Measurements from ENCODE around the gene ARHGAP10.
"Not testable (repeated sequence)": the region's sequence is repeated elsewhere in the genome, so short reads cannot be mapped to it uniquely, and the experiment has no call there.

The ARHGAP10 gene

DNA sequence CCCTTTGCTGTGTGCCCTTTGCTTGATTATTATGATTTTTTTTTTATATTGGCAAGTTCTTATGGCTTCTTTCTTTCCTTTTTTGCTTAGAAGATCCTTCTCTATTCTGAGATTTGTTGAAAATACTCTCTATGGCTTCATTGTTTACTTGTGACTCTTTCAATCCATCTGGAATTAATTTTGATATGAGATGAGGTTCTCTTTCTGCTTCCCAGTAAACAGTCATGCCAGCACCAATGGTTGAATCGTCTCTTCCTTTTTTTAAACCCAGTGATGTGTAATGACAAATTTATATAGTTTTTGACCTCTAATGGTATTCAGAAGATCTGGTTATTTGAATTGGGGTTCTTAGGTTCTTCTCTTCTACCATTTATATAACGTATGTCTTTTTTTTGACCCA, 121.8 kb downstream of the ARHGAP10 start:
- no peak for DNase-seq

DNA sequence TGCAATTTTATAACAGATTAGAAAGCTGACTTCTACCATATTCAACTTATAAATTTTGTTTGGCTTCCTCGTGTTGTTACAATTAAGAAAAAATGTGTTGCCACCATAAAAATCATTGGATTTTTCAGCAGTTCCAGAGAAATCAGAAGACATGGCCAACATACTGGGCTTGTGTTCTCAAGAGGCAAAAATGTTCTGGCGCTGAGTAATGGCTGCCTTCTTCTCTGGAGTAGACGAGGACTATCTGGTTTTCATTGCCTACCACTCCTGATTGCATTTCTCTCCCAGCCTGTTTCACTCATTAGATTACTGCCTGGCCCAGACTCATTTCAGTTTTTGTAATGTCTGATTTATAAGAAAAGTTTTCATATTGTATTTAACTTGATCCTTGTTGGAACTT, 122.3 kb downstream of the ARHGAP10 start:
- no peak for DNase-seq

DNA sequence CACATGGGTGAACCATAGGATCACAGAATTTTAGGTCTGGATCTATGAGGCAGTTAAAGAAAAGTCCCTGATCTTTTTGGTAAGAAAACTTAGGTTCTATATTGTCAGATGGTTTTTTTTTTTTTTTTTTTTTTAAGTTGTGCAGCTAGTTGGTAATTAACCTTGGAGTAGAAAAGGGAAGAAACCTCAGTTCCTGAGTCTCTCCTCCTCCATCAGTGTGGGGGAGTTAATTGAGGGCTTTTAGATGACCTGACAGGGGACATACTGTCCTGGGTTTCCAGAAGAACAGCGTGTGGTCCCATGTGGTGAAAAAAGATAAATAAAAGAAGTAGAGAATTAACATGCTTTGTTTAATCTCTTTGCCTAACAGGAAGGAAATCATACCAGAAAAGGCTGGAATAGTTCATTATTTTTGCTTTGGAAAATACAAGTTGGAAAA, 123.7 kb downstream of the ARHGAP10 start:
- no peak for DNase-seq

DNA sequence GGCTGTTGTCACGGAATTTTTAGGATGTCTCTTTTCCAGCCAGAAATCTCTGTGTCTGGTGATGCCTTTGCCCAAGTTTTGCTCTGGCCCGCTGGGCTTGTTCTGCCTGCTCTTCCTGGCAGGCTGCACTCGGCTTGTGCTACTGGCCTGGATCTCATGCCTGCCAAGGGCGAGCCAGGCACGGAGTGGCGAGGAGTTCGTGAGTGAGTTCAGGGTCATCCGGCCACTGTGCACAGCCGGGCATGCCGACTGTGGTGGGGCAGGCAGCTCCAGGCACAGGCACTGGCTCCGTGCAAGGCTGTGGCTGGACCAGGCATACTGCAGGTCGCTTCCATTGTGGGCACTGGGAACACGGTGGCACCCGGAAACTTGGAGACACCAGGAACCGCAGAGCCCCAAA, 129.1 kb downstream of the ARHGAP10 start:
- DNase-seq, result no peak

DNA sequence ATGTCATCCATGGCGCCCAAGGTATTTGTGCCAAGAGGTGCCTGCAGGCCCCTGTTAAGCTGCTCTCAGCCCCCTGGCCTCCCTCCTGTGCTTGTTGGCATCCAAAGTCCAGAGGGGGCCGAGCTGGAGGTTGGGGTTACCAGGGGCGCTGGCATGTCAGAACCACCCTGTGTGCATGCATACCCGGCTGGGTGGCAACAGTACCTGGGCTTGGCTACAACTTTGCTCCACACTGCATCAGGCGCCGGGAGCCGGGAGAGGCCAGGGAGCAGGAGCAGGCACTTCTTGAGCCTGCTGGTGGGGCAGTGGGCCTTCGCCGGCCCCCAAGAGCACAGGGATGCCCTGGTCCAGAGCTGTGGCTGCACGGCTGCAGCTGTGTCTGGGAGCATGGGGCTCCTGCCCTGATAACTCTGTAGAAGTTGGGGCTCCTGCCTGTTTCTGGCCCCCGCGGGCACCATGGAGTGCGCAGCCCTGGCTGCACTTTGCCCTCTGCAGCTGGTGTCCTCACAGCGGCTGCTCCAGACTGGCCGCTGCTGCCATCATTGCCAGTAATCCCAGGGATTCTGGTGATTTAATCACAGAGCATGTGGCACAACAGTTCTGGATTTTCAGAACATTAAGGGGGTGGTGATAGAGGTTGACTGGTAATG, 130.3 kb downstream of the ARHGAP10 start:
- DNase-seq, result no peak

DNA sequence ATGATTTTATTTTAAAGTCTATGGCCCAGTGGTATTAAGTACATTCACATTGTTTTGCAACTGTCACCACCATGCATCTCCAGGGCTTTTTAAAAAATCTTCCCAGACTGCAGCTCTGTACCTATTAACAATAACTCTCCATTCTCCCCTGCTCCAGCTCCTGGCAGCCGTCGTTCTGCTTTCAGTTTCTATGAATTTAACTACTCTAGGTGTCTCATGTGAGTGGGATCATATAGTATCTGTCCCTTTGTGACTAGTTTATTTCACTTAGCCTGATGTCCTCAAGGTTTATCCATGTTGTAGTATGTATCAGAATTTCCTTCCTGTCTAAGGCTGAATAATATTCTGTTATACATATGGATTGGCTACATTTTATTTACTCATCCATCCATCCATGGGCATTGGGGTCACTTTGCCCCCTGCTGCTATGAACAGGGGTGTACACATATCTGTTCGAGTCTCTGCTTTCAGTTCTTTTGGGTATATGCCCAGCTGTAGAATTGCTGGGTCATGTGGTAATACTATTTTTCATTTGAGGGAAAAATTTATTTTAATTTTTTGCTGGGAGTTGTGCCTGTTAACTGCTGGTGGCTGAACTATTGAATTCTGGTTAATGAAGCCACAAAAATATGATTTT, 131.3 kb downstream of the ARHGAP10 start:
- DNase-seq, result no peak

DNA sequence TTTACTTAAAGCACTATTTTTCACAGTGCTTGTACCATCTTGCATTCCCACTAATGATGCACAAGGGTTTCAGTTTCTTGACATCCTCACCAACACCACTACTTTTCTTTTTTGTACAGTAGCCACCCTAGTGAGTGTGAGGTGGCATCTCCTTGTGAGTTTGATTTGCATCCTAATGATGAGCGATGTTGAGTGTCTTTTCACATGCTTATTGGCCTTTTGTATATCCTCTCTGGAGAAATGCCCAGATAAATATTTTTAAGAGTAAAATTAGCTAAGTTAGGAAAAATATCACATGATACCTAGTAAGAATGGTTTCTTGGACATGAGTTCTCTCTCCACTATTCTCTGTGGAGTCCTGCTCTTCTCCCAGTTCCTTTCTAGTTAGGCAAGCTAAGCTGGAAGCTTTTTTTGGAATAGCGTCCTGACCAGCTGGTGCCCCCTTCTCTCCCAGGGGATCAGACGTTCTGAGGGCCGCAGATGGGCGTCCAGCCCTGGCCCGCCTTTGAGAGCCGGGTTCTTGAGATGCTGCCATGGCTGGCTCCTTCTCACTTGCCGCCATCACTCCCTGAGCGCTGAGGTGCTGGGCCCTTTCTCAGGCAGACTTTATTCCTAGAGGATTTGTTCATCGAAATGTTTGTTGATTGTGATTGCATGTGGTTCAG, 132.1 kb downstream of the ARHGAP10 start:
- DNase-seq, result no peak

DNA sequence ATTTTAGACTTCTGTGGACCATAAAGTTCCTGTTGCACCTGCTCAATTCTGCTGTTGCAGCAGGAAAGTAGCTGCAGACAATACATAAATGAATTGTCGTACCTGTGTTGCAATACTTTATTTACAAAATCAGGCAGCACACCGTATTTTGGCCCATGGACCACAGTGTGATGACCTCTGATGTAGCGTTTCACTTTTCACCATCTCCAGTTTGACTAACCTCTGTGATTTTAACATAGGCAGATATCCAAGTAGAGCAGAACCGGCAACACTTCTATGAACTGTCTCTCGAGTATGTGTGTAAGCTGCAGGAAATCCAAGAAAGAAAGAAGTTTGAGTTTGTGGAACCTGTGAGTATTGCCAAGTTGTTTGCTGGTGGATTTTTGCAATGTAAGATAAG, 132.7 kb downstream of the ARHGAP10 start:
- DNase-seq, result no peak

DNA sequence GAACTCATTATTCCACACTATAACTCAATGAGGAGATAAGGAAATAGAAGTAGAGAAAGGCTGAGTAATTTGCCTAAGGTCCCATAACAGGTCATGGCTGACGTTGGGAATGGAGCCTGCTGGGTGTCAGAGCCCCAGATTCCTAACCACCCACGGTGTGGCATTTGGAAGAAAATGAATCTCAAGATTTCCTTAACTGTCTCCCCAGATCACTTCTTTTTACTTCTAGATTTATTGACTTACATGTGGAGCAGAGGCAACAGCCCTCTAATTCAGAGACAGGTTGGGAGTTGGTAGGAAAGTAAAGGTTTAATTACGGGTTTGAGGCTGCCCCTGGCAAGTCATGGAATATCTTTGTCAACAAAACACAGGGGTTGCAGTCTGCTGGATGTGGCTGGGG, 134.0 kb downstream of the ARHGAP10 start:
- DNase-seq, result peak in 2 of 3 experiments; percentile 32 to 62

DNA sequence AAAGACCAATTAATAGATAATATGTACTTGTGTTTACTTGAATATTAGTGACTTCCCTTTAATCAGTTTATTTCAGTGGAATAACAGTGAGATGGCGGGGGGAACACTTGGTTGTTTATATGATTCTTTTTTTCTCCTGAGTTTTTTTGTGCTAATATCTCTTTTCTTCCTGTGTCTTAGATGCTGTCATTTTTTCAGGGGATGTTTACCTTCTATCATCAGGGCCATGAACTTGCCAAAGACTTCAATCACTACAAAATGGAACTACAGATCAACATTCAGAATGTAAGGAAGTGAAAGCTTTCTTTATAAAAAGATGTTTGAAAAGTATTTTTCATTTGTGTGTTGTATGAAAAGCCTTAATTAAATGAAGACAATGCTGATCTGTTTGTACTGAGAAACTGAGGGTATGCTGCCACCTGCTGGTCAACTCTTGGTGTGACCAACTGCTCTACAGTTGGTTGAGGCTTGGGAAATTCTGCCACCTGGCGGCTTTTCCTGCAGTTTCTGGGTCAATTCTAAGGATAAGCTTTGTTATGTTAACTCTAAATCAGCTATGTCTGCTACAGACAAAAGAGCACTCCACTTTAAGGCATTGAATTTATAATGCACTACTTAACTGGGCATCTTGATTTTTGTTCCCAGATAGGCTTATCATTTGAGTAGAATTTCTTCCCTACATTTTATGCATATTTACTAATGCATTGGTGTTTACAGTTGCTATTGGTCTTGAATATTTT, 134.8 kb downstream of the ARHGAP10 start:
- peak; percentile 77 to 94 (median 84) for DNase-seq

DNA sequence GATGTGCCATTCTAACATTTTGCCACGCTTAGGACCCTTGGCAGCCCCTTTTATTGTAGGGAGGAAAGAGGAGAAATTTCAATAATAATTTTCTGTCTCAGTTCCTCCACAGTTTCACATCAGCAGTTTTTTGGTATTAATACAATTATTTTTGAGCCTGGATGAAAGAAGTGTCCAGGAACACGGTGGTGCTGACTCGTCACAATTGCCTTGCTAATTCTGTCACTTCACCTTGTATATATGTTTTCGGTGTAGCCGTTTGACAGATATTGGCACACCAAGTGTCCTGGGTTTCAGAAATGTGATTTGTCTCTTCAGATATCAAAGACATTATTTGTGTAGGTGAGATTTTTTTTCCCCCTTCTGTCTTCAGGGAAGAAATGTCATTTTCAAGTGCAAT, 142.2 kb downstream of the ARHGAP10 start:
- DNase-seq, result no peak

DNA sequence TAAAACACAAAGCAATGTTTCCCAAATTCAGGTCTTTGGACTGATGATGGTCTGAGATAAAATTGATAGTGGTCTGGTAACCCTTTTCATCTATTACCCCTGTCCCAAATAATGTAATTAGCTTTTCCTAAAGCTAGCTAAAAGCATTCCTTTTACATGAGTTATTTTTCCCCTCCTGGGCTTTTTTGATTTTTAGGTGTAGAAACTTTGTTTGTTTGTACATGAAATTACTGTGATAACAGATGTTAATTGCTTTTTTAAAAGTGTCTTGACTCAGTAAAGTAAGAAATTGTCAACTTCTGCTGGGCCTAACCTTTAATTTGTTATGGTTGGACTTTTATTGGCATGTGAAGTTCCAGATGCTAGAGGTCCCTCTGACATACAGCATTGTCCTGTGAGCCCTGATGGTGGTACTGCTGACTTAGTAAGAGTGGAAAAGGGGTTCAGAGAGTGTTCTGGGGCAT, 145.5 kb downstream of the ARHGAP10 start:
- DNase-seq, result no peak

DNA sequence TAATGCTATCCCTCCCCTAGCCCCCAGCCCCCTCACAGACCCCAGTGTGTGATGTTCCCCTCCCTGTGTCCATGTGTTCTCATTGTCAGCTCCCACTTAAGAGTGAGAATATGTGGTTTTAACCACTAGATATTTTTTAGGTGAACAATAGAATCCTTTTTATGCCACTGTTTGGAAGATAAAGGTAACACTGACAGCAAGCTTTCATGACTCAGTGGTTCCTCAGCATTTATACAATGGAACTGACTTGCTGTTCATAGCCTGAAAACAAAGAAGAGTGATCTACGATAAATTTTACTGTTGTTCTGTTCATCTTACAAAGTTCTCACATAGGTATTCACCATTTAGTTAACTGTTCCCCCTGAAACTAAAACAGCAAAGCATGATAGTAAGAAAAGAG, 147.8 kb downstream of the ARHGAP10 start:
- no peak for DNase-seq

DNA sequence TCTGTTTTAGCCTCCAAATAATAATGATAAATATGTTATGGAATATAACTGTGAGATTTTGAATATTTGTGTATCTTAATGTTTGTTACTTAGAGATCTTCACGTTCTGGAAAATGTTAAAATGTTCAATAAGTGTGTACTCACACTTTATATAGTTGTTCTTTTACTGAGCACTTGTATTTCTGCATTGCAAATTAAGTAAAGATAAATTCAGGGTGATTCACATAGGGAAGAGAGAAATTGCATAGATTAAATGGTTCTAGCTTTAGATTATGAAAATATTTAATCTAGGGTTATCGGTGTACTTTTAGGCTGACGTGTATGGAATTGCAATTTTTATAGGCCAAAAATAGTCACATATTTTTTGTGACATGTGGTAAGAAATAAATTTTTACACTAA, 148.6 kb downstream of the ARHGAP10 start:
- DNase-seq, result no peak

DNA sequence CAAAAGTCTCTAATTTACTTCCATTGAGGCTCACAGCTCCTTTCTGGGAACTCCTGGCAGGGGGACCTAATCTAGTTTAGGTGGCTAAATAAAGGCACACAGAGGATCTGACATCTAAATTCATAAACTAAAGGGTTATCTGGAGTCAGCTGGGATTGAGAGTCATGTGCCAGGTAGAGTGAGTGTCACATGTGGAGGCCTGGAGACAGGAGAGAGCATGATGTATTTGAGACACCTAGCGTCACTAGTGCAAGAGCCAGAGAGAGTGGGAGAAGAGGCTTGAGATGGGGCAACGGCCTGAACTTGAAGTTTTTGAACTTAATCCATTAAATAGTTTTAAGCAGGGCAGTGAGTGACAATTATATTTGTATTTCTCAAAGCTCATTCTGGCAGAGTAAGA, 152.6 kb downstream of the ARHGAP10 start:
- no peak for DNase-seq

DNA sequence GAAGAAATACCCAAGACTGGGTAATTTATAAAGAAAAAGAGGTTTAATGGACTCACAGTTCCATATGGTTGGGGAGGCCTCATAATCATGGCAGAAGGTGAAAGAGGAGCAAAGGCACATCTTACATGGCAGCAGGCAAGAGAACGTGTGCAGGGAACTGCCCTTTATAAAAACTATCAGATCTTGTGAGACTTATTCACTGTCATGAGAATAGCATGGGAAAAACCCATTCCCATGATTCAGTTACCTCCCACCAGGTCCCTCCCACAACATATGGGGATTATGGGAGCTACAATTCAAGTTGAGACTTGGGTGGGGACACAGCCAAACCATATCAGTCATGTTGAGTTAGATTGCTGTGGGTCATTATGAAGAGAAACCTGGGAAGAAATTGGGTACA, 153.3 kb downstream of the ARHGAP10 start:
- not testable (repeated sequence) for DNase-seq

DNA sequence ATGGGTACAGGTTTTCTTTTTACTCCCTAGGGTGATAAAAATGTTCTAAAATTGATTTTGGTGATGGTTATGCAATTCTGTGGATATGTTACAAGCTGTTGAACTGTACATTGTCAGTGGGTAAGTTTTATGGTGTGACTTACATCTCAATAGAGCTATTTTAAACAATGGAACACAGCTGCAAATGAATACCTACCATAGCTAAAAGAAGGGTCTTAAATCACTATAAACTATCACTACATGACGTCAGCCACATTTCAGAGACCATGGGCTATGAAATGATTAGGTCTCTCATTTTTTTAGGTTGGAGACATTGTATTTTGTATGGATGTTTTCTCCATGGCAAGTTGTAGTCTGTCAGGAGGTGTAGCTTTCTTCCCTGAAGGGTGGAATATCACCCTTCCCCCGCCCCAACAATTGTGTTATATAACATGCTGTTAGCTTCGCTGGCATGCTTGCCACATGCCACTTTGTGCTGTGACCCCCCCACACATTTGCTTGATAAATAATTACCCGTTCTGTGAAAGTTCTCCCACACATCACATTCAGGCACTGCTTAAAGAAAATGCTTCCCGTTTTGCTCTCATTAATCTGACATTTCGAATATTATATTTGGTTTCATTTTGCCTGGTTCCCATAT, 159.7 kb downstream of the ARHGAP10 start:
- no peak for DNase-seq

DNA sequence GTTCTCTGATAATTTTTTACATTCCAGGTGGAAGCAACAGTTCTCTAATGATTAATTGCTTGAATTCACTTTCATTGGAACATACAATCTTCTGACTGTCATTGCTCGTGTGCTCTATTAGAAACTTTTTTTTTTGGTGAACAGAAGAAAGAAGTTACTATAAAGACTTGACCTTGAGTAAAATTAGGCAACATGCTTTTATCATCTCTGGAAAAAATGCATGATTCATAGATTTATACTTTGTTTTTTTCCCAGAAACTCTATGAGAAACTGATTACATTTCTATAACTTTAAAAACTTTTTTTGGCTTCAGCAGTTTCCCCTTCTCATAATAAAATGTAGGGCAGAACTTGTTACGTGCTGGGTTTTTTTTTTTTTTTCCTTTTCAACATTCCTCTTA, 167.6 kb downstream of the ARHGAP10 start:
- DNase-seq, result no peak

DNA sequence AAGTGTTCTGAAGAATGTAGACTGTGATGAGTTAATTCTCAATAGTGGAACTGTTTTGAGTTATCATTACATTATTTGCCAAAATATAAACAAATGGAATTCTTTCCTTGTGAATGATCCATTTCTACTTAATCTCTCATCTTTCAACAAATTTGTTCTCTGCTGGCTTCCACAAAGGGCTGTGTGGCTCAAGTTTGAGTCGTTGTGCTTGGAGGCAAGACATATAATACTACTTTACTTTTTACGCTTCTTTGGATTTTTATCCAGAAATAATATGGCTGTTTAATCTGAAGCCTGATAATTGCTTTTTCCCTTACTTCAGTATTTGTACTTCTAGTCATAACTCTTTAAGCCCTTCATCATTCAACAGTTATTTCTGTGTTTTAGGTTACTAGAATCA, 169.5 kb downstream of the ARHGAP10 start:
- DNase-seq, result no peak

DNA sequence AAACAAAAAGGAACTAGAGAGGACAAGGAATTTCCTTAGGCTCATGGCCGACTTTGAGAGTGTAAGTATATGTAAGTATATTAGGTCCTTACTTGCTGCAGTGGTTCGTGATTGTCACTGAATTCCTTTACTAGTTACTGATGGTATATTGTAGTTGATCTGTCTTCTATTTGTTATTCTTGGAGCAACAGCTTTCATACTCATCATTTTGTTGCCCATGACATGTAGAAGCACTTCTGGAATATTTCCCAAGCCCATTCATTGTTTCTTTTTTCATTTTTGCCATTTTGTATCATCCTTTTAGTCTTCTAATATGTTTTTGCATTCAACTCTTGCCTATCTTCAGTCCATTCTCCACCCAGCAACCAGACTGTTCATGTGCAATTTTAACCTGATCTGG, 170.0 kb downstream of the ARHGAP10 start:
- no peak for DNase-seq

DNA sequence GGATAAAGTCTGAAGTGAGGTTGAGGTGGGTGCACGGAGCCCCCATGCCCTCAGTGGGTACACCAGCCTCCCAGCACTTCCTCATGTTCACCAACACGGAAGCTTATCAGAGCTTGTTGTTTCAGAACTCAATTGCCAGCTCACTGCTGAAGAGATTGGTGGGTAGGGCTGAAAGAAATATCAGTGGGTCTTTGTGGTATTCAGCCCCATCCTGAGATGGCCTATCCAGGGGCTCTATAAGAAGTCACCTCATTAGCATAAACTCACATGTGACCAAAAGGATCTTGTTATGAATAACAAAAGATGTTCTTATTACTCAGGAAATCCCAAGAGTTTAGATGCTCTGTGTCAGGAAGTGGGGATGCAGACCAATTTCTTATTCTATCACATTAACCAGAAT, 177.3 kb downstream of the ARHGAP10 start:
- no peak for DNase-seq

DNA sequence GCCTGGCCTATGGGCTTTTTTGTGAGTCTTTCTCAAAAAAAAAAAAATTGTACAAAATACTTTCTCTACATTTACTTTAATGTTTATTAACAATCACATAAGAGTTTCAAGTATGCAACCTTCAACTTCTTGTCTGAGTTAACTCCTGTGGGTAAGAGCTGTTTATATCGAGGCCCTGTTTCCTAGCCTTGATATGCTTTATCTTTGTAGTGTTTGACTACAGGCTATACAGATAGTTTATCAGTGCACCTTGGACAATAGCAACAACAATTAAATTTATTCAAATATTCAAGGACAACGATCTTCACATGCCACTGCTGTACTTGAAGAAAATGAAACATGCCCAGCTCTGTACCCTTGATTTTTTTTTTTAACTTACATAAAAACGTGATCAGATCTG, 178.4 kb downstream of the ARHGAP10 start:
- no peak for DNase-seq

DNA sequence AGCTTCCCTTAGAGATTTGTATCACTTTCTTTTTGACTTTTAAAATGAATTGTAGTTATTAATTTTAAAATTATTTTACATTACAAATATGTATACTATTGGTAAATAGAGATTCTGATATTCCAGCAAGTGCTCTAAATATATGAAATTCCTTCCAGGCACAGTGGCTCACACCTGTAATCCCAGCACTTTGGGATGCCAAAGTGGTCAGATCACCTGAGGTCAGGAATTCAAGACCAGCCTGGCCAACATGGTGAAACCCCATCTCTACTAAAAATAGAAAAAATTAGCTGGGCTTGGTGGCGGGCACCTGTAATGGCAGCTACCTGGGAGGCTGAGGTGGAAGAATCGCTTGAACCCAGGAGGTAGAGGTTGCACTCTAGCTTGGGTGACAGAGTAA, 180.2 kb downstream of the ARHGAP10 start:
- not testable (repeated sequence) for DNase-seq
